Endothelial cell of umbilical vein (primary cell): ENCODE data around the gene ARHGEF10L.

Experiments
- CTCF ChIP-seq, 2 donors: IDR thresholded peaks; 1 replicate in 1 of 2; 2 replicates in 1 of 2; pipeline ENCODE4 v1.5.1; 2011; ENCODE audit warnings: low read length in 2 of 2, mild to moderate bottlenecking in 2 of 2, moderate library complexity in 2 of 2, control low read depth in 1 of 2, inconsistent platforms in 1 of 2, low read depth in 1 of 2; ENCODE audit not compliant: insufficient read depth in 1 of 2; ENCODE audit errors: extremely low read depth in 1 of 2
- EZH2 ChIP-seq: IDR thresholded peaks from 2 replicates; pipeline ENCODE4 v1.6.1; 2012; ENCODE audit warnings: borderline replicate concordance, low read depth, mild to moderate bottlenecking, moderate library complexity, low read length, inconsistent platforms; ENCODE audit not compliant: severe bottlenecking
- FOS ChIP-seq: IDR thresholded peaks from 2 replicates; pipeline ENCODE4 v1.6.1; 2011; ENCODE audit warnings: mild to moderate bottlenecking, low read length, moderate library complexity, borderline replicate concordance; ENCODE audit not compliant: insufficient read depth
- JUN ChIP-seq: IDR thresholded peaks from 2 replicates; pipeline ENCODE4 v1.6.1; 2011; ENCODE audit warnings: borderline replicate concordance, low read depth; ENCODE audit not compliant: insufficient read length, insufficient read depth
- MAX ChIP-seq: IDR thresholded peaks from 2 replicates; pipeline ENCODE4 v1.6.1; 2011; ENCODE audit not compliant: insufficient read depth, insufficient read length
- POLR2A ChIP-seq: IDR thresholded peaks from 2 replicates; pipeline ENCODE4 v1.6.1; 2012; ENCODE audit warnings: low read depth, mild to moderate bottlenecking, control low read depth, low read length
- POLR2AphosphoS5 ChIP-seq: IDR thresholded peaks from 2 replicates; pipeline ENCODE4 v1.6.1; 2012; ENCODE audit warnings: low read depth, mild to moderate bottlenecking, control low read depth, low read length, moderate library complexity; ENCODE audit not compliant: insufficient read depth

- TF ChIP-seq POLR2A (no peak), EZH2 (no peak), CTCF (IDR thresholded peaks at IDR 0.05; ENCODE audit: extremely low read depth in 1 of 2, insufficient read depth in 1 of 2, low read depth in 1 of 2, low read length in 2 of 2) (no peak), MAX (no peak), JUN (no peak), FOS (no peak), POLR2AphosphoS5 (no peak)
Observed at GRCh38 chr1:17664322-17664721, 124.8 kb downstream of the ARHGEF10L start.
